DMS153 treated with DMSO at 0.1 percent for 48 hours (cell line): Measurements from ENCODE around the gene KYNU.
"Not testable (repeated sequence)": the region's sequence is repeated elsewhere in the genome, so short reads cannot be mapped to it uniquely, and the experiment has no call there.

ENCODE experiments used
- DNase-seq: peaks from one replicate; lab custom pipeline; 2025; ENCODE audit not compliant: unreplicated experiment; lab: John Stamatoyannopoulos, UW

KYNU gene

DNA sequence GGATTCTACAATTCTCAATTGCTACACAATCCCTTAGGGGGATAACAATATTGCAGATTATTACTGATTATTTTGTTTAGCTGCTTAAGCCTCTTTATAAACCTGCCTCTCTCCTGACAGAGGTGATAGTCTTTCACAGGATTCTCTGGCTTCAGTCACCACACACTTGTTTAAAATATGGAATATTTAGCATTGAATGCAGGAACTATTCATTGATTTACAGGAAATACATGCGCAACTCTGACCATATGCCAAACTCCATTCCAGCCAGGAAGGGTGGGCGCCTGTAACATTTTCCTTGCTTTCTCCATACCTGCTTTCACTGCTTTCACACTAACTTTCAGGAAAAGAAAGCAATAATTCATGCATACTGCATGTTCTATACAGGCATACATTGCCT, 207.0 kb downstream of the KYNU start:
- no peak for DNase-seq

DNA sequence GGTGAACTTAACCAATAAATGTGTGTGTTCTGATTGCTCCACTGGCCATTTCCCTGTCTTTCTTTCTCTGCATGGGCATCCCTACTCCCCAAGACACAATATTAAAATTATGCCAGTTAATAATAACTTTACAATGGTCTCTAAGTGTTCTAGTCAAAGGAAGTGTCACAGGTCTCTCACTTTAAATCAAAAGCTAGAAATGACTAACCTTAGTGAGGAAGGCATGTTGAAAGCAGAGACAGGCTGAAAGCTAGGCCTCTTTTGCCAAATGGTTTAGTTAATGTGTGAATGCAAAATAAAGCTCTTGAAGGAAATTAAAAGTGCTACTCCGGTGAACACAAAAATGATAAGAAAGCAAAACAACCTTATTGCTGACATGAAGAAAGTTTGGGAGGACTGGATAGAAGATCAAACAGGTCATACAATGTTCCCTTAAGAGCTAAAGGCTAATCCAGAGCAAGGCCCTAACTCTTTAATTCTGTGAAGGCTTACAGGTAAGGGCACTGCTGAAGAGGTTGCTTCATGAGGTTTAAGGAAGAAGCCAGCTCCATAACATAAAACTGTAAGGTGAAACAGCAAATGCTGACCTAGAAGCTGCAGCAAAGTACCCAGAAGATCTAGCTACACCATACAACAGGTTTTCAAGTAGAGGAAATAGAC, 207.8 kb downstream of the KYNU start:
- no peak for DNase-seq

GRCh38 chr2:143087033-143087432, 209.6 kb downstream of the KYNU start:
- DNase-seq, result no peak

- DNase-seq, result no peak
Observed at GRCh38 chr2:143088388-143088787, 210.9 kb downstream of the KYNU start.

DNA sequence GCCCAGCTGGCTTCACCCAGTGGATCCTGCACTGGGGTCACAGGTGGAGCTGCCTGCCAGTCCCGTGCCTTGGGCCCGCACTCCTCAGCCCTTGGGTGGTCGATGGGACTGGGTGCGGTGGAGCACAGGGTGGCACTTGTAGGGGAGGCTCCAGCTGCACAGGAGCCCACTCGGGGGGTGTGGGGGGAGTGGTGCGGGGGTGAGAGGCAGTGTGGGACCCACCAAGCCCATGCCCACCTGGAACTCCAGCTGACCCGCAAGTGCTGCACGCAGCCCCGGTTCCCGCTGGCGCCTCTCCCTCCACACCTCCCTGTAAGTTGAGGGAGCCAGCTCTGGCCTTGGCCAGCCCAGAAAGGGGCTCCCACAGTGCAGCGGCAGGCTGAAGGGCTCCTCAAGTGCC, 212.1 kb downstream of the KYNU start:
- not testable (repeated sequence) for DNase-seq
